Activated T-cell treated with anti-CD3 and anti-CD28 coated beads, Interleukin-2, amount 50 U/mL, for 72 hours (primary cell): Measurements from ENCODE around the gene BDKRB1. TPM values are rescaled to one million over a fixed set of nuclear protein-coding genes. Genes with fewer than 3 reads are reported as not detected.

Experiments
- ATAC-seq, 2 donors: fragments of 150-1000 bp; cut with Tn5 transposase; replicated peaks in 1 of 2; 2 replicates each; pipeline ENCODE4 v1.10.0; 2021; ENCODE audit warnings: moderate library complexity in 2 of 2, mild to moderate bottlenecking in 1 of 2
- DNase-seq, 2 donors: peaks; one replicate each; pipeline ENCODE4 v3.0.0; 2021 to 2022; ENCODE audit warnings: mixed read lengths in 1 of 2
- H3K27ac Mint-ChIP-seq: one replicate; pipeline ENCODE4 v1.8.0; 2022; ENCODE audit warnings: mild to moderate bottlenecking, moderate library complexity, mixed read lengths
- H3K27me3 Mint-ChIP-seq: one replicate; pipeline ENCODE4 v1.8.0; 2022; ENCODE audit warnings: low read depth, mixed read lengths
- H3K36me3 Mint-ChIP-seq, 2 donors: one replicate each; pipeline ENCODE4 v1.8.0; 2022; ENCODE audit warnings: mixed read lengths in 2 of 2, mild to moderate bottlenecking in 1 of 2; ENCODE audit not compliant: insufficient read depth in 2 of 2
- H3K4me1 Mint-ChIP-seq: one replicate; pipeline ENCODE4 v1.8.0; 2022; ENCODE audit warnings: low read depth, mixed read lengths
- H3K4me3 Mint-ChIP-seq, 2 donors: one replicate each; pipeline ENCODE4 v1.8.0; 2022; ENCODE audit warnings: mild to moderate bottlenecking in 2 of 2, mixed read lengths in 2 of 2, moderate library complexity in 2 of 2
- H3K9me3 Mint-ChIP-seq, 2 donors: one replicate each; pipeline ENCODE4 v1.8.0; 2022; ENCODE audit warnings: mixed read lengths in 2 of 2
- total RNA-seq, 2 donors: library from RNA; stranded (reverse); gene quantifications; one replicate each; pipeline ENCODE4 v1.2.3, GENCODE V29; 2022

Gene BDKRB1
- total RNA-seq, 2 donors from 2014 or later = not detected

- ATAC-seq (no peak), DNase-seq (no peak)
- Mint-ChIP-seq H3K27ac (no peak overlapping the region), H3K36me3 (no peaks in the 10 kb centered on the region), H3K9me3 (no peaks in the 10 kb centered on the region), H3K27me3 (peaks cover 41% of the 10 kb centered on the region), H3K4me3 (no peak overlapping the region), H3K4me1 (no peaks in the 10 kb centered on the region)
These were observed 1.0 kb downstream of the BDKRB1 start for GRCh38 chr14:96257056-96257455.

DNA sequence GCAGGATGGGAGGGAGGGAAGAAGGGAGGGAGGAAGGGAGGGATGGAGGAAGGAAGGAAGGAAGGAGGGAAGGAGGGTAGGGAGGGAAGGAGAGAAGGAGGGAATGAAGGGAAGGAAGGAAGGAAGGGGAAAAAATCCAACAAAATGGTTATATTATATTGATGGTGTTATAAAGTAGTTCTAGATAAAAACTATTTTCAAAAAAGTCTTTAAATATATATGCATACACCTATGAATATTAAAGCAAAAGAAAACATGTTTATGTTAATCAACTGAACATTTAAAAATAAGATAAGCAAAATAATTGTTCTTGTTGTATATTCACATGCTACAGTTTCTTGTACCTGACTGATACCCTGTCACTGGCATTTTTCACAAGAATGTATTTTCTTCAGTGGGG lies 1.9 kb downstream of the BDKRB1 start:
- Mint-ChIP-seq H3K4me3 (no peak overlapping the region), H3K27me3 (peaks cover 38% of the 10 kb centered on the region), H3K9me3 (no peaks in the 10 kb centered on the region), H3K27ac (no peak overlapping the region), H3K4me1 (no peaks in the 10 kb centered on the region), H3K36me3 (no peaks in the 10 kb centered on the region)
- DNase-seq (no peak), ATAC-seq (no peak)

DNA sequence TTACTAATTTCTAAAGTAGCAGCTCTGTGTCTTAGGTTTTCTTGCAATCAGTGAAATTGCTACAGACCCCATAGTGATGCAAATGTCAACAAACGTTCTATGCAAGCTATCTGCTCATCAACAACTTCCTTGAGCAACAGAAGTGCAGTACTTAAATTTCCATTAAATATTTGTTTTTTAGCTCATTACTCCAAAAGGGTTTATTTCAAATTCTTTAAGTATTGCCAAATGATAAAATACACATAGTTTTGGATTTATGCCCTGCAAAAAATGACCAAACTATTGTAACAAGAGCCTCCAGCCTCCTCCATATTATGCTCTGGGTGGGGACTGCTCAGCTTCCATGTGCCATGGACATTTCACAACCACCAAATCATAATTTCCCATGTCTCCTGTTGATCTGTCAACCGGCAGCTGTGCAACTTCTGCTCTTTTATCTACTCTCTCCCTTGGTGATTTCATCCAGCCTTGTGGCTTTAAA lies 4.4 kb downstream of the BDKRB1 start:
- Mint-ChIP-seq H3K27ac (no peak overlapping the region), H3K4me3 (no peak overlapping the region), H3K4me1 (no peaks in the 10 kb centered on the region), H3K27me3 (peaks cover 27% of the 10 kb centered on the region), H3K9me3 (no peaks in the 10 kb centered on the region), H3K36me3 (no peaks in the 10 kb centered on the region)
- ATAC-seq (no peak), DNase-seq (no peak)

GRCh38 chr14:96261053-96261452 lies 5.0 kb downstream of the BDKRB1 start:
- peaks cover 27% of the 10 kb centered on the region for H3K27me3 Mint-ChIP-seq
- H3K4me3 Mint-ChIP-seq = no peak overlapping the region
- no peaks in the 10 kb centered on the region for H3K4me1 Mint-ChIP-seq
- ATAC-seq (no peak), DNase-seq (no peak)
- no peak overlapping the region for H3K27ac Mint-ChIP-seq
- H3K36me3 Mint-ChIP-seq = no peaks in the 10 kb centered on the region
- H3K9me3 Mint-ChIP-seq = no peaks in the 10 kb centered on the region

GRCh38 chr14:96261772-96262655 lies 6.0 kb downstream of the BDKRB1 start:
- Mint-ChIP-seq H3K27me3 (peaks cover 21% of the 10 kb centered on the region), H3K4me1 (no peaks in the 10 kb centered on the region), H3K9me3 (no peaks in the 10 kb centered on the region), H3K4me3 (no peak overlapping the region), H3K27ac (no peak overlapping the region), H3K36me3 (no peaks in the 10 kb centered on the region)
- ATAC-seq (no peak), DNase-seq (no peak)

DNA sequence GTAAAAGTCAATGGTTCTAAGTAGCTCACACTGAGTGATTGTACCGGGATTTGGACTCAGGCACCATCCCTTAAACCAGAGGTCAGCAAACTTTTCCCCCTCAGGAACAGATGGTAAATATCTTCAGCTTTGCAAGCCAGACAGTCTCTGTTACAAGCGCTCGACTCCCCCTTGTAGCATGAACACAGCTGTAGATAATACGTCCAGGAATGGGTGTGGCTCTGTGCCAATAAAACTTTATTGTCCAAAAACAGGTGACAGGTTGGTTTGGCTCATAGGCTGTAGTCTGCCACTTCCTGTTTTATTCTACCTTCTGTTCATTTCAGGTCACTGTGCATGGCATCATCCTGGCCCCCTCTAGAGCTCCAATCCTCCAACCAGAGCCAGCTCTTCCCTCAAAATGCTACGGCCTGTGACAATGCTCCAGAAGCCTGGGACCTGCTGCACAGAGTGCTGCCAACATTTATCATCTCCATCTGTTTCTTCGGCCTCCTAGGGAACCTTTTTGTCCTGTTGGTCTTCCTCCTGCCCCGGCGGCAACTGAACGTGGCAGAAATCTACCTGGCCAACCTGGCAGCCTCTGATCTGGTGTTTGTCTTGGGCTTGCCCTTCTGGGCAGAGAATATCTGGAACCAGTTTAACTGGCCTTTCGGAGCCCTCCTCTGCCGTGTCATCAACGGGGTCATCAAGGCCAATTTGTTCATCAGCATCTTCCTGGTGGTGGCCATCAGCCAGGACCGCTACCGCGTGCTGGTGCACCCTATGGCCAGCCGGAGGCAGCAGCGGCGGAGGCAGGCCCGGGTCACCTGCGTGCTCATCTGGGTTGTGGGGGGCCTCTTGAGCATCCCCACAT lies 7.6 kb downstream of the BDKRB1 start:
- no peaks in the 10 kb centered on the region for H3K4me1 Mint-ChIP-seq
- peaks cover 14% of the 10 kb centered on the region for H3K27me3 Mint-ChIP-seq
- DNase-seq (no peak), ATAC-seq (no peak)
- H3K4me3 Mint-ChIP-seq = no peak overlapping the region
- H3K9me3 Mint-ChIP-seq = no peaks in the 10 kb centered on the region
- H3K27ac Mint-ChIP-seq = no peak overlapping the region
- no peaks in the 10 kb centered on the region for H3K36me3 Mint-ChIP-seq

GRCh38 chr14:96264200-96264553 lies 8.2 kb downstream of the BDKRB1 start:
- peaks cover 14% of the 10 kb centered on the region for H3K27me3 Mint-ChIP-seq
- H3K36me3 Mint-ChIP-seq = no peaks in the 10 kb centered on the region

DNA sequence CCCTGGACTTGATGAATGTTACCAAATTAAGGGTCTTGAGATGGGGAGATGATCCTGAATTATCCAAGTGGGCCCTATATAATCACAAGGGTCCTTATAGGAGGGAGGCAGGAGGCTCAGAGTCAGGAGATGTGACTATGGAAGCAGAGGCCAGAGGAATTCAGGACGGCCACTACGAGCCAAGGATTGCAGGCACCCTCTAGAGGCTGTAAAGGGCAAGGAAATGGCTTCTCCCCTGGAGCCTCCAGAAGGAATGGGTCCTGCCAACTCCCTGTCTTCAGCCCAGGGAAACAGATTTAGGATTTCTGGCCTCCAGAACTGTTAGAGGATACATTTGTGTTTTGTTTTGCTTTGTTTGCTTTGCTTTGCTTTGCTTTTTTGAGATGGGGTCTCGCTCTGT lies 8.8 kb downstream of the BDKRB1 start:
- Mint-ChIP-seq H3K27me3 (peaks cover 14% of the 10 kb centered on the region), H3K9me3 (no peaks in the 10 kb centered on the region), H3K4me1 (no peaks in the 10 kb centered on the region), H3K27ac (no peak overlapping the region), H3K4me3 (no peak overlapping the region), H3K36me3 (no peaks in the 10 kb centered on the region)
- ATAC-seq (no peak), DNase-seq (no peak)

More at GRCh38 chr14:96264200-96264553, 8.2 kb downstream of the BDKRB1 start:
- Mint-ChIP-seq H3K27ac (no peak overlapping the region), H3K9me3 (no peaks in the 10 kb centered on the region), H3K4me1 (no peaks in the 10 kb centered on the region), H3K4me3 (no peak overlapping the region)
- DNase-seq (no peak), ATAC-seq (no peak)

DNA sequence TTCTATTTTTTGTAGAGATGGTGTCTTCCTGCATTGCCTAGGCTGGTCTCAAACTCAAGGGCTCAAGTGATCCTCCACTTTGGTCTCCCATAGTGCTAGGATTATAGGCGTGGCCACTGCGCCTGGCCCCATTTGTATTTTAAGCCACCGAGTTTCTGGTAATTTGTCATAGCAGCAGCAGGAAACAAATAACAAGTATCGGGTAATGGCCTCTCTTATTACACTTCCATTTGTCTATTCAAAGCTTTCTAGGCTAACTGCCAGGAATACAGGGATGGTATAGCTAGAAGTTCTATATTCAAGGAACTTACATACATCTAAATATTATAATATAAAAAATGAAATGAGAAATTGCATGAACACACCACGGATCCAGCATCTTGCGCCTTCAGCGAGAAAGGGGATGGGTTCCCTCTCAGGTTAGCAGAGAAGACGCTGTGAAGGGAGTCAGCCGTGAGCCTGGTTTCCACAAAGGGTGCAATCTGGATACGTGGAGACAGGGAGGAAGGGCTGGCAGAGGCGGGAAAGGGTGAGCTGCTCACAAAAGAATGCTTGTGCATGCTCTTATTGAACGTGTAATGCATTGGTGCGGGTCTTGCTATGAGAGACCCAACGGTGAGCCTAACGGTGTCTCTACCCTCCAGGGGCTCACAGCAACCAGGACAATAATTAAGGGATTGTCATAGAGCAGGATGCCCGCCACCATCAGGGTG lies 9.5 kb downstream of the BDKRB1 start:
- no peak for DNase-seq
- Mint-ChIP-seq H3K27ac (no peak overlapping the region), H3K9me3 (no peaks in the 10 kb centered on the region), H3K27me3 (peaks cover 9% of the 10 kb centered on the region), H3K4me3 (no peak overlapping the region), H3K36me3 (no peaks in the 10 kb centered on the region), H3K4me1 (no peaks in the 10 kb centered on the region)
- no peak for ATAC-seq

DNA sequence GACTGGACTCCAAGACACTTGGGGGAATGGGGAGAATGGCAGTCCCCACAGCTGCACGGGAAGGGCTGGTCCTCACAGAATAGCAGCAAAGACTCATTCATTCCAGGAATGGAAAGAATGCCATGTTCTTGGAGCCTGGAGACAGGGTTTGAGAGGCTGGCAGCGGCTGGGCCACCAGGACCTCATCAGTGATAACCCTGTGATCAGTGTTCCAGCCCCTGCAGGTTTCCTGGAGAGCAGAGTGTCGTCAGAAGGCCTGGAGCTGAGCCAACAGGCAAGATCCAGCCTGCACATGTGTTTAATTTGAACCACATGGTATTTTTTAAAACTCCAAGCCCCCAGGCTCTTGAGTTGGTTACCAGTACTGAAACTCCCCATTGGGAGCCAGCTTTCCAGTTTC lies 11.3 kb downstream of the BDKRB1 start:
- Mint-ChIP-seq H3K36me3 (peaks cover 0 to 2% of the 10 kb centered on the region in 2 donors), H3K4me1 (no peaks in the 10 kb centered on the region), H3K4me3 (no peak overlapping the region), H3K27me3 (no peaks in the 10 kb centered on the region), H3K27ac (no peak overlapping the region), H3K9me3 (no peaks in the 10 kb centered on the region)
- no peak for DNase-seq
- ATAC-seq = no peak

- peaks cover 0 to 2% of the 10 kb centered on the region in 2 donors for H3K36me3 Mint-ChIP-seq
- H3K4me1 Mint-ChIP-seq = no peaks in the 10 kb centered on the region
These were observed 11.9 kb downstream of the BDKRB1 start for GRCh38 chr14:96267916-96268315.

GRCh38 chr14:96268431-96269358 lies 12.7 kb downstream of the BDKRB1 start:
- ATAC-seq (no peak), DNase-seq (no peak)
- Mint-ChIP-seq H3K9me3 (no peaks in the 10 kb centered on the region), H3K4me1 (no peaks in the 10 kb centered on the region), H3K4me3 (no peak overlapping the region), H3K27ac (no peak overlapping the region), H3K27me3 (no peaks in the 10 kb centered on the region), H3K36me3 (peaks cover 0 to 2% of the 10 kb centered on the region in 2 donors)

More at GRCh38 chr14:96267916-96268315, 11.9 kb downstream of the BDKRB1 start:
- no peak overlapping the region for H3K4me3 Mint-ChIP-seq
- H3K9me3 Mint-ChIP-seq = no peaks in the 10 kb centered on the region
- H3K27ac Mint-ChIP-seq = no peak overlapping the region
- no peak for DNase-seq
- ATAC-seq = no peak
- H3K27me3 Mint-ChIP-seq = no peaks in the 10 kb centered on the region
